Activated CD4-positive, alpha-beta T cell treated with anti-CD3 and anti-CD28 coated beads, Interleukin-10, Interleukin-2, amounts not matched to agents 100 ng/mL and 50 ng/mL, durations not matched to agents 16 hours and 8 hours (primary cell): ENCODE results near the gene VMA21.

ENCODE experiments used
- DNase-seq: peaks from one replicate; pipeline ENCODE4 v3.0.0-alpha.2; 2020

VMA21 gene, protein sequence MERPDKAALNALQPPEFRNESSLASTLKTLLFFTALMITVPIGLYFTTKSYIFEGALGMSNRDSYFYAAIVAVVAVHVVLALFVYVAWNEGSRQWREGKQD

GRCh38 chrX:151396825-151397740 lies at the start of gene VMA21:
TSS of gene VMA21 (plus strand) at chrX:151397206. CDS start at chrX:151397309, 103 bp downstream.
- peak; percentile 86 for DNase-seq

DNA sequence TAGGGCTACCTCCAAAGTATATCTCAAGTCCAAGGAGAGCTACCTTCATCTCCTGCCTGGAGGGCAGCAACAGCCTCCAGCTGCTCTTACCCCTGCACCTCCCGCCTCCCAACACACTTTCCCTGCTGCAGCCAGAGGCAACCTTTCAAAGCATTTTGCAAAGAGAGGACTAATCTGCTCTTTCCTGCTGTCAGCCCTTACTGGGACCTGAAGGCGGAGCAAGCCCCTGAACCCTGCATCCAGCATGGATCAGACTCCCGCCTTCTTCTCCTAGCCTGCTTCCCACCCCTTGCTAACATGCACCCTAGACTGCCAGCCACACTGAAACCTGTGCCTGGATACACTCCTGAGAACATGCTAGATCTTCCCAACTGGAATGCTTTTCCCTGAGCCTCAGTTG lies 37.7 kb upstream of the VMA21 start:
- DNase-seq, result no peak

- DNase-seq, result peak; percentile 42
Observed at GRCh38 chrX:151359931-151360871, 36.8 kb upstream of the VMA21 start.

GRCh38 chrX:151363316-151363715 lies 33.7 kb upstream of the VMA21 start:
- DNase-seq, result no peak

DNA sequence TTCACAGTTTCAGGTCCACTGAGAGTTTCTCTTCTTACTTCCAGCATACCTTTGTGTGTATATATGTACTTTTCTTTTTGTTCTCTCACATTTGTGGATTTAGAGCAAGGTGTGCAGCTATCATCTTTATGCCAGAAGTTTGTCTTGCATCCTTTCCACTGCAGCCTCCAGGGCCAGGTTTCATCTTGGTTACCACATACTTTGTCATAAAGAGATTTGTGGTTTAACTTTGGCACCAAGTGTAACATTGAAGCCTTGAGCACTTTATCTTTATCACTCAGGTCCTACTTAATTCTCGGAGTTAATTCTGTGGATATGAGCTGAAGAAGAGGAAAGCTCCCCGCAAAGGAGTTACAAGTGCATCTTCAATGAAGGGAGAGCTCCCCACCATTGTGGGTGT lies 31.4 kb upstream of the VMA21 start:
- no peak for DNase-seq

GRCh38 chrX:151370906-151371305 lies 26.1 kb upstream of the VMA21 start:
- no peak for DNase-seq

- DNase-seq, result no peak
Observed at GRCh38 chrX:151384807-151385206, 12.2 kb upstream of the VMA21 start.

DNA sequence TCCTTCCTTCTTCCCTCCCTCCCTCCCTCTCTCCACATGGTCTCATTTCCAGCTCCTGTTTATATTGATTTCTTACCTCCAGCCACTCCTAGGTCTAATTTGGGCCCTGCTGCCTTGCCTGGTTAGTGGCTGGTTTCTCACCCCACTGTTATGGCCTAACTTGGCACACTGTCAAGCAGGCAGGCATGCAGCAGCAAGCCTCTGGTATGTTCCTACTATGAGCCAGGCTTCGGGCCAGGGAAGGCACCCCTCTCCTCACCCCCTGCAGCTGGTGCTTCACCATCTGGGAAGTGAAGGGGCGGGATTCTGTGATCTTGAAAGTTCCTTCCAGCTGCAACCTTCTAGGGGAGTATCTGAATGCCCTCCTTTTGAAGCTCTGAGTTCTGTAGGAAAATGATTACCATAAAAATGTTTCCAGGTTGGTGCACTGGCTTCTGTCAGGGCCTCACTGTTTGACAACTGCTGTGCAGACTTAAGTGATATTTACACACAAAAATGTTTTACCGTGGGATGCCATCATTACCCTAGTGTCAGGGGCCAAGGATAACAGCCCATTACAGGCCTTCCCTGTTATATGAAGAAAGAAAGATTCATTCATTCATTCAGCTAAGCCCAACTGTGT lies 10.1 kb upstream of the VMA21 start:
- DNase-seq, result no peak

DNA sequence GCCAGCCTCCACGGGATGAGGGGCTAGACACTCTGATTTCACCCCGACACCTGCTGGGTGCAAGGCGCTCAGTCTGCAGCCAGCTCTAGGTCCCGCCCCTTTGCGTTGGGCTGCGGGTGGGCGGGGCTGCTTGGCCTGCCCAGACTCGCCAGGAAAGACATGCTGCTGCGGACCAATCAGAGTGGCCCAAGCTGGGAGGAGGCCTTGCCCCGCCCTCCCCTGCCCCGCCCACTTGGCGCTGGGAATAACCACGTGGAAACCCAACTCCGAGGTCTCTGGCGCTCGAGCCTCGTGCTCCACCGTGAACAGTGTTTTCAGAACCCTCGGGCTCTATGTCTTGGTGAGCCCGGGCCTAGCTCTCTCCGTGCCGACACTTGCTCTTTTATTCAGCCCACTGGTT lies 5.3 kb upstream of the VMA21 start:
- DNase-seq, result no peak

DNA sequence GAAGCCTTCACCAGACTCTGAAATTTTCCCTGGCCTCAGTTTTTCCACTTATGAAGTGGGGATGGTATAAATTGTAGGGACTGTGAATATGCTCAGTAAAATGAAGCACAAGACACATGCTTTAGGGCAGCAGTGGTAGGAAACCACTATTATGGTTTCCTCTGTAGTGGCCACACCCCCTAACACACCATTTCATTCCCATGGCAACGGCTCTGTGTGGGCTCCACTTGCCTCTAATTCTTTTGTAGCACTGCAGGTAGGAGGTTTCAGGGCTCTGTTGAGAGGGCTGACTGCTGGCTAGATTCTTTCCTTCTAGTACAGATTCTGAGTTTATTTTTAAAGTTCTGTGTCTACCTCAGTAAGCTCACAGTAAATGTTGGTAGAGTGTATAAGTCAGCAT lies 3.5 kb upstream of the VMA21 start:
- DNase-seq, result peak; percentile 63

- DNase-seq, result peak; percentile 38
Observed at GRCh38 chrX:151396042-151396824, 773 bp upstream of the VMA21 start.

GRCh38 chrX:151397741-151398070 lies 700 bp downstream of the VMA21 start:
- DNase-seq, result peak; percentile 5

DNA sequence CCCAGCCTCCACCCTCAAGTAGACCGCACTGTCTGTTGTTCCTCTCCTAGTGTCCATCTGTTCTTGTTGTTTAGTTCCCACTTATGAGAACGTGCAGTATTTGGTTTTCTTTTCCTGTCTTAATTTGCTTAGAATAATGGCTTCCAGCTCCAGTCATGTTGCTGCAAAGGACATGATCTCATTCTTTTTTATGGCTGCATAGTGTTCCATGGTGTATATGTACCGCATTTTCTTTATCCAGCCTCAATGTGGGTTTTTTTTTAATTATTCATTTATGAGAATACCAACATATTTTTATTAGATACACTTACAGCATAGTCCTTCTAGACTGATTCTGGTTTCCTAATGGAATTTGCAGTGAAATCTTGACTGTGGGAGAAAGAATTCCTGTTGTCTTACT lies 1.3 kb downstream of the VMA21 start:
- DNase-seq, result no peak

DNA sequence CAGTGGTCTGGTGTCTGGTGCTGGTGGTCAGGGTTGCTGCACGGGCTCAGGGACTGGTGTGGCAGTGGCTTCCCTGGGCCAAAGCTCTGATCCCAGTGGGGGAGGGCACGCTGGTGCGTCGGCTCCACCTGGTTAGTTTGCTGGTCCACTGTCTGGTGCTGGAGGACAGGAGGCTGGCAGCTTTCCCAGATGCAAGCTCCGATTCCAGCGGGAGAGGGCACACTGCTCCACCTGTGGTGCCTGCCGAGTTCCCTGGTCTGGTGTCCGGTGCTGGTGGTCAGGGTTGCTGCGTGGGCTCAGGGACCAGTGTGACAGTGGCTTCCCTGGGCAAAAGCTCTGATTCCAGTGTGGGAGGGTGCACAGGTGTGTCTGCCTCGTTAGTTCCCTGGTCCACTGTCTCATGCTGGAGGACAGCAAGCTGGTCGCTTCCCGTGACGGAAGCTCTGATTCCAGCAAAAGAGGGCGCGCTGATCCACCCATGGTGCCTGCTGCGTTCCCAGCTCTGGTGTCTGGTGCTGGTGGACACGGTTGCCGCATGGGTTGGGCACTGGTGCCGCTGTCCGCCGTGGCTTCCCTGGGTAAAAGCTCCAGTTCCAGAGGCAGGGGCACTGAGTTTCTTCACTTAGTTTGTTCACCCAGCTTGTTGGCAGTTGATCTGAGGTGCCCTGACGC lies 5.8 kb downstream of the VMA21 start:
- no peak for DNase-seq

DNA sequence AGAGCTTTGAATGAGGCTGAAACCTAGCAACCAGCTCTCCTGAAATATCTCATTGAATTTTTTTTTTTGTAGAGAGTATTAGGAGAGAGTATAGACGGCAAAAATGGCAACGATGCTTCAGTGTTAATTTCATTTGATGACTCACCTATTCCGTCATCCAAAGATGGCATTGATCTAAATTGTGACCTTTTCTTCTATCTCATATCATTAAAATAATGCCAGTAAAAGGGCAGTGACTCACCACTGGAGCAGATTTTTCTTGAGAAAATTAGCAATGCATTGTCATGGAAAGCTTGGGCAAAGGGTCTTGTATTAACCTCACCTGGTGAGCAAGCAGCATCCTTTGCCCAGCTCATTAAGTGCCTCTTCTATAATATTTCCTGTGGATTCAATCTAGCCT lies 19.6 kb downstream of the VMA21 start:
- DNase-seq, result no peak

DNA sequence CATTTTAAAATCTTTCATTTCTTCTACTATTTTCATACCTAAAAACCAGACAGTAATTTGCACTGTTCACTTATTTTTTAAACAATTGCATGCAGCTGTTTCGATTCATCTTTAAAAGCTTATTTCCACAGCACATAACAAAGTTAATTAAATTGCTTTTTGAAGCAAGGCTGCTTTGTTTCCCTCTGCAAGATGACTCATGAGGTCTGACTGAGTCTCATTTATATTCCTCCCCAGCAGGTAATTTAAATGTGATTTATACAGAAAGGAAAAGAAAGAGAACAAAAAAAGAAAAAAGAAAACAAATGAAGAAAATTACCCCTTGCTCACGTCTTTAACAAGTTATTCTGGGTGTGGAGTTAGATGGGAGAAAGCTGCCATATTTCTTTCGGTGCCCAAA lies 22.8 kb downstream of the VMA21 start:
- DNase-seq, result no peak

DNA sequence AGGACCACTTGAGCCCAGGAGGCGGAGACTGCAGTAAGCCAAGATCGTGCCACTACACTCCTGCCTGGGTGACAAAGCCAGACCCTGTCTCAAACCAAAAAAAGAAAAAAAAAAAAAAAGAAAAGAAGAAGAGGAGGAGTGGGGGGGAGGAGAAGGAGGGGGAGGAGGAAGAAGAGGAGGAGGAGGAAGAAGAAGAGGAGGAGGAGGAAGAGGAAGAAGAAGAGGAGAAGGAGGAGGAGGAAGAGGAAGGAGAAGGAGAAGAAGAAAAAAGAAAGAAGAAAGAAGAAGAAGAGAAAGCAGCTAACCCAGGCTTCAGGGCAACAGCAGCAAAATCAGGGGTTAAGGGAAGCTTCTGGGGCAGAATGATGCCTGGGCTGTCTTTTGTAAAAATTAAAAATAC lies 27.5 kb downstream of the VMA21 start:
- DNase-seq, result no peak

DNA sequence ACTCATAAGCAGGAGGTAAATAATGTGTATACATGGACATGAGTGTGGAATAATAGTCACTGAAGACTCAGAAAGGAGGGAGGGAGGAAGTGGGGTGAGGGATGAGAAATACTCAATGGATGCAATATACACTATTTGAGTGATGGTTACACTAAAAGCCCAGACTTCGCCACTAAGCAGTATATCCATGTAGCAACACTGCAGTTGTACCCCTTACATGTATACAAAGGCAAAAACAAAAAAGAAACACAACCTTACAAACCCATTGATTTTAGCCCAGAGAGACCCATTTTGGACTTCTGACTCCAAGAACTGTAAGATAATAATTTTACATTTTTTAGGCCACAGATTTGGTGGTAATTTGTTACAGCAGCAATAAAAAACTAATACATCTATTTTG lies 51.5 kb downstream of the VMA21 start:
- DNase-seq, result no peak

DNA sequence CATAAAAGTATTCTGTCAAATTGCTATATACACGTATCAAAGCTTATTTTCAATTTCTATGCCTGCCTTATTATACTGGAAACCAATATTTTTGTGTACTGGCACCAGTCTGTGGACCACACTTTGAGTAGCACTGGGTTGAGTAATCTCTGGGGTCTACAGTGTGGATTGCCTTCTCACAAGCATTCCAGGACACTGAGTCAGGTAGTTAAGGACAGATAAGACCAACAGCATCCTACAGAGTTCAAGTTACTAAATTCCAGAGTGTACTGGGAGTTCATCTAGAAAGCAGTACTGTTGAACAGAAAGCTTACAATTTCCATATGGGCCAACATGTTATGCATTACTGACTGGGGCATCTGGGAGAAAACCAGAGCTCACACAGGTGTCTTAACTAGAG lies 61.8 kb downstream of the VMA21 start:
- no peak for DNase-seq
